ENCODE results near the gene PLXNA4. TPM values are rescaled to one million over a fixed set of nuclear protein-coding genes. Genes with fewer than 3 reads are reported as not detected.

PLXNA4 gene
- total and polyA plus RNA-seq, 2 donors from 2014 or later: 0.17 to 3.5 TPM

DNA sequence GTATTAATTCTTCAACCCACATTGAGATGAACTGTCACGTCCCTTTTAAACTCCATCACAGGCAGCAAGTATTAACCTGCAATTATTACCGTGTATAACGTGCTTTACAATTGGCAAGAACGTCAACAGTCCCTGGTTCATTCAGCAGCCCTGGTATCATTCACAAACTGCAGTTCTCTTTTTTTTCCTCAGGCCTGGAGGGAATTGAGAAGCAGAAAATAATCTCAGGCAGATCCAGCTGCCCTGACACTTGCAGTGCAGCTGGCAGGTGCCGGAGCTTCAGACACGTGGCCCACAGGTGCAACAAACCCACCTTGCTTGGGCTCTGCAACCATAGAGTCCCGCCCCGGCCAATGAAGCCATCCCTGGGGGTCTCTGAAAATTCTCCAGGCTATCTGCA, 137.3 kb downstream of the PLXNA4 start:
- Histone ChIP-seq H3K9me3 (ENCODE audit: control insufficient read depth in 2 of 3, insufficient read depth in 1 of 3, low read length in 3 of 3) (no peaks in the 10 kb centered on the region), H3K4me1 (ENCODE audit: control insufficient read depth in 2 of 3, insufficient read depth in 2 of 3, low read depth in 1 of 3, low read length in 3 of 3) (peaks cover 0 to 4% (median 0%) of the 10 kb centered on the region in 3 donors), H3K27ac (ENCODE audit: low read depth in 2 of 2, low read length in 2 of 2) (no peak overlapping the region), H3K4me3 (ENCODE audit: low read length in 3 of 3) (no peak overlapping the region), H3K9ac (ENCODE audit: low read length in 3 of 3) (no peak overlapping the region), H3K36me3 (ENCODE audit: control insufficient read depth in 2 of 3, insufficient read depth in 3 of 3, low read length in 3 of 3) (no peaks in the 10 kb centered on the region), H3K27me3 (ENCODE audit: control insufficient read depth, insufficient read depth, low read length) (no peaks in the 10 kb centered on the region)
- intact Hi-C loops (cut with DNase I): no loop called here
- FAIRE-seq (no peak), DNase-seq (no peak)
- TF ChIP-seq, protein P1, sequence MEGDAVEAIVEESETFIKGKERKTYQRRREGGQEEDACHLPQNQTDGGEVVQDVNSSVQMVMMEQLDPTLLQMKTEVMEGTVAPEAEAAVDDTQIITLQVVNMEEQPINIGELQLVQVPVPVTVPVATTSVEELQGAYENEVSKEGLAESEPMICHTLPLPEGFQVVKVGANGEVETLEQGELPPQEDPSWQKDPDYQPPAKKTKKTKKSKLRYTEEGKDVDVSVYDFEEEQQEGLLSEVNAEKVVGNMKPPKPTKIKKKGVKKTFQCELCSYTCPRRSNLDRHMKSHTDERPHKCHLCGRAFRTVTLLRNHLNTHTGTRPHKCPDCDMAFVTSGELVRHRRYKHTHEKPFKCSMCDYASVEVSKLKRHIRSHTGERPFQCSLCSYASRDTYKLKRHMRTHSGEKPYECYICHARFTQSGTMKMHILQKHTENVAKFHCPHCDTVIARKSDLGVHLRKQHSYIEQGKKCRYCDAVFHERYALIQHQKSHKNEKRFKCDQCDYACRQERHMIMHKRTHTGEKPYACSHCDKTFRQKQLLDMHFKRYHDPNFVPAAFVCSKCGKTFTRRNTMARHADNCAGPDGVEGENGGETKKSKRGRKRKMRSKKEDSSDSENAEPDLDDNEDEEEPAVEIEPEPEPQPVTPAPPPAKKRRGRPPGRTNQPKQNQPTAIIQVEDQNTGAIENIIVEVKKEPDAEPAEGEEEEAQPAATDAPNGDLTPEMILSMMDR (IDR thresholded peaks at IDR 0.05; ENCODE audit: borderline replicate concordance, extremely low read depth, insufficient read depth): no peak

DNA sequence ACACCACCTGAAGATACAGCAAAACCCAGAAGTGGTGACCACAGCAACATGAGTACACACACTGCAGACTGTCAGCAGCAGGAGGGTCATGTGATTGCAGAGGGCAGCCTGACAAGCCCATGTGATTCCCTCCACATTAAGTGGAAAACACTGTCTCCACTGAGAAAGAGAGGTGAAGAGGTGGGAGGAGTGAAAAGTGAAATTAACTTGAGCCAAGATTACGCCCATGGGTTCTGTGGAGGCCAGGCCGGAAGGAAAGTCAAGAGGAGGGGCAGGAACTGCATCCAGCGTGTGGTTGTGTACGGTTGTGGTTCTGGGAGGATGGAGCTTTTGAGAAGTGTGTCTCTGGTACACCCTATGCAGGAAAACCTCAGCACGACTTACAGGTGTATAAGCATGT, 138.5 kb downstream of the PLXNA4 start:
- intact Hi-C loops (cut with DNase I): no loop called here
- TF ChIP-seq, protein P1 (IDR thresholded peaks at IDR 0.05; ENCODE audit: borderline replicate concordance, extremely low read depth, insufficient read depth): no peak
- Histone ChIP-seq H3K36me3 (ENCODE audit: control insufficient read depth in 2 of 3, insufficient read depth in 3 of 3, low read length in 3 of 3) (no peaks in the 10 kb centered on the region), H3K27me3 (ENCODE audit: control insufficient read depth, insufficient read depth, low read length) (no peaks in the 10 kb centered on the region), H3K4me1 (ENCODE audit: control insufficient read depth in 2 of 3, insufficient read depth in 2 of 3, low read depth in 1 of 3, low read length in 3 of 3) (peaks cover 0 to 4% (median 0%) of the 10 kb centered on the region in 3 donors), H3K9ac (ENCODE audit: low read length in 3 of 3) (no peak overlapping the region), H3K9me3 (ENCODE audit: control insufficient read depth in 2 of 3, insufficient read depth in 1 of 3, low read length in 3 of 3) (no peaks in the 10 kb centered on the region), H3K27ac (ENCODE audit: low read depth in 2 of 2, low read length in 2 of 2) (no peak overlapping the region), H3K4me3 (ENCODE audit: low read length in 3 of 3) (no peak overlapping the region)
- no peak for FAIRE-seq
- peak in 2 of 5 donors; percentile 48 to 51 for DNase-seq

DNA sequence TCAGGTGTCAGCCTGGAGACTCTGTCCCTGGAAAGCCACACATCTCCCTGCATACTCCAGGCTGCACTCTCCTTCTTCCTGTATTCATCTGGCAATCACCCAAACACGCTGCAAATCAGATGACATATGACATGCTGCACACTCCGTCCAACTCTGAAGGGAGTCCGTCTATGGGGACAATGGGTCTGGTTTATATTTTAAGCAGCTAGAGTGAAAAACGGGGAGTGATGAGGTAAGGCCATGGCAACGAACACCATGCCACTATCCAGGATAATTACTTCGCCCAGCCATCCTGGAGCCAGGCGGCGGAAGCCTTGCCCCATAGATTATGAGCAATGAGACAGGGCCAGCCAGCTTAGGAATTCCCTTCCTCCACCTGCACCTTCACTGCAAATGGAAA, 140.1 kb downstream of the PLXNA4 start:
- DNase-seq (peak in 1 of 5 donors; percentile 33), FAIRE-seq (no peak)
- Histone ChIP-seq H3K27ac (ENCODE audit: low read depth in 2 of 2, low read length in 2 of 2) (no peak overlapping the region), H3K9ac (ENCODE audit: low read length in 3 of 3) (no peak overlapping the region), H3K4me1 (ENCODE audit: control insufficient read depth in 2 of 3, insufficient read depth in 2 of 3, low read depth in 1 of 3, low read length in 3 of 3) (no peaks in the 10 kb centered on the region), H3K27me3 (ENCODE audit: control insufficient read depth, insufficient read depth, low read length) (no peaks in the 10 kb centered on the region), H3K9me3 (ENCODE audit: control insufficient read depth in 2 of 3, insufficient read depth in 1 of 3, low read length in 3 of 3) (no peaks in the 10 kb centered on the region), H3K36me3 (ENCODE audit: control insufficient read depth in 2 of 3, insufficient read depth in 3 of 3, low read length in 3 of 3) (no peaks in the 10 kb centered on the region), H3K4me3 (ENCODE audit: low read length in 3 of 3) (no peak overlapping the region)
- intact Hi-C loops (cut with DNase I): no loop called here
- TF ChIP-seq, protein P1 (IDR thresholded peaks at IDR 0.05; ENCODE audit: borderline replicate concordance, extremely low read depth, insufficient read depth): no peak
